Raji (cell line): ENCODE measurements around the gene DUSP28.

Source experiments
- POLR2A ChIP-seq: IDR thresholded peaks from 2 replicates; pipeline ENCODE4 v1.6.1; 2011; ENCODE audit warnings: low read depth, low read length, control low read depth; ENCODE audit not compliant: insufficient read depth

DUSP28 gene

GRCh38 chr2:240573071-240573515 is 12.9 kb downstream of the DUSP28 start:
- TF ChIP-seq POLR2A, result no peak

GRCh38 chr2:240573516-240574385 is 13.6 kb downstream of the DUSP28 start:
- TF ChIP-seq POLR2A, result no peak

GRCh38 chr2:240574386-240575100 is 14.4 kb downstream of the DUSP28 start:
- TF ChIP-seq POLR2A, result no peak

- TF ChIP-seq POLR2A, result no peak
Observed at GRCh38 chr2:240575101-240575965, 15.2 kb downstream of the DUSP28 start.

- TF ChIP-seq POLR2A, result no peak
Observed at GRCh38 chr2:240576036-240576435, 15.9 kb downstream of the DUSP28 start.

- TF ChIP-seq POLR2A, result no peak
Observed at GRCh38 chr2:240576436-240577205, 16.5 kb downstream of the DUSP28 start.

GRCh38 chr2:240577281-240578109 is 17.3 kb downstream of the DUSP28 start:
- no peak for TF ChIP-seq POLR2A

- TF ChIP-seq POLR2A, result no peak
Observed at GRCh38 chr2:240578110-240578450, 17.9 kb downstream of the DUSP28 start.

GRCh38 chr2:240578488-240578887 is 18.3 kb downstream of the DUSP28 start:
- no peak for TF ChIP-seq POLR2A

GRCh38 chr2:240579071-240579762 is 19.1 kb downstream of the DUSP28 start:
- no peak for TF ChIP-seq POLR2A

- 0 out of 2 replicates have a peak, but pooled peaks have one; percentile 24 for TF ChIP-seq POLR2A
Observed at GRCh38 chr2:240579771-240580614, 19.8 kb downstream of the DUSP28 start.

- no peak for TF ChIP-seq POLR2A
Observed at GRCh38 chr2:240581811-240582210, 21.7 kb downstream of the DUSP28 start.
